ENCODE results near the gene MAPT. TPM values are rescaled to one million over a fixed set of nuclear protein-coding genes. Genes with fewer than 3 reads are reported as not detected.

Gene MAPT
- total RNA-seq, 1 donor from 2014 or later: 0.18 TPM

DNA sequence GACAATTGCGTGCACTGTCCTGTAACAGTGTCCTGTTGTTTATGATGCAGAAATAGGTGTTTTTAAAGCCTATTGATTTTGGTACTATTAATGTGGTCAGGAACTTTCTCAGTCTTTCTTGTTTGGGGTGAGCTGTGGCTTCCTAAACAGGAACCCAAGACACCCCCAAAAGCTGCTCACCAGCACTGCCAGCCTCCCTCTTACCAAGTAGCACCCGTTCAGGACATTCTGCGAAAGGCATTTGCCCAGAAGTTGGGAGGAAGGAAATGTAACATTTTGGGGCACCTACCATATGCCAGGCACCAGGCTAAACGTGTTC, 83.1 kb downstream of the MAPT start:
- peaks cover 31% of the 10 kb centered on the region for H3K4me1 Mint-ChIP-seq
- H3K36me3 Mint-ChIP-seq (ENCODE audit: low read depth): no peaks in the 10 kb centered on the region
- DNase-seq: no peak
- ChIA-PET CTCF (no interaction called here), POLR2A (interaction anchor here (0.6 kb wide), 1 partner anchor 190 kb away, joined by 3 read pairs; no protein-coding TSS in a partner anchor)
- TF ChIP-seq, protein P1, sequence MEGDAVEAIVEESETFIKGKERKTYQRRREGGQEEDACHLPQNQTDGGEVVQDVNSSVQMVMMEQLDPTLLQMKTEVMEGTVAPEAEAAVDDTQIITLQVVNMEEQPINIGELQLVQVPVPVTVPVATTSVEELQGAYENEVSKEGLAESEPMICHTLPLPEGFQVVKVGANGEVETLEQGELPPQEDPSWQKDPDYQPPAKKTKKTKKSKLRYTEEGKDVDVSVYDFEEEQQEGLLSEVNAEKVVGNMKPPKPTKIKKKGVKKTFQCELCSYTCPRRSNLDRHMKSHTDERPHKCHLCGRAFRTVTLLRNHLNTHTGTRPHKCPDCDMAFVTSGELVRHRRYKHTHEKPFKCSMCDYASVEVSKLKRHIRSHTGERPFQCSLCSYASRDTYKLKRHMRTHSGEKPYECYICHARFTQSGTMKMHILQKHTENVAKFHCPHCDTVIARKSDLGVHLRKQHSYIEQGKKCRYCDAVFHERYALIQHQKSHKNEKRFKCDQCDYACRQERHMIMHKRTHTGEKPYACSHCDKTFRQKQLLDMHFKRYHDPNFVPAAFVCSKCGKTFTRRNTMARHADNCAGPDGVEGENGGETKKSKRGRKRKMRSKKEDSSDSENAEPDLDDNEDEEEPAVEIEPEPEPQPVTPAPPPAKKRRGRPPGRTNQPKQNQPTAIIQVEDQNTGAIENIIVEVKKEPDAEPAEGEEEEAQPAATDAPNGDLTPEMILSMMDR (IDR thresholded peaks at IDR 0.05): no peak
- intact Hi-C loops (cut with micrococcal nuclease): no loop called here
- H3K27ac Mint-ChIP-seq: peak overlapping the region; percentile 18
- no peak overlapping the region for H3K4me3 Mint-ChIP-seq
- no peaks in the 10 kb centered on the region for H3K27me3 Mint-ChIP-seq
- no peaks in the 10 kb centered on the region for H3K9me3 Mint-ChIP-seq
- ATAC-seq (ENCODE audit: low read depth): no peak

DNA sequence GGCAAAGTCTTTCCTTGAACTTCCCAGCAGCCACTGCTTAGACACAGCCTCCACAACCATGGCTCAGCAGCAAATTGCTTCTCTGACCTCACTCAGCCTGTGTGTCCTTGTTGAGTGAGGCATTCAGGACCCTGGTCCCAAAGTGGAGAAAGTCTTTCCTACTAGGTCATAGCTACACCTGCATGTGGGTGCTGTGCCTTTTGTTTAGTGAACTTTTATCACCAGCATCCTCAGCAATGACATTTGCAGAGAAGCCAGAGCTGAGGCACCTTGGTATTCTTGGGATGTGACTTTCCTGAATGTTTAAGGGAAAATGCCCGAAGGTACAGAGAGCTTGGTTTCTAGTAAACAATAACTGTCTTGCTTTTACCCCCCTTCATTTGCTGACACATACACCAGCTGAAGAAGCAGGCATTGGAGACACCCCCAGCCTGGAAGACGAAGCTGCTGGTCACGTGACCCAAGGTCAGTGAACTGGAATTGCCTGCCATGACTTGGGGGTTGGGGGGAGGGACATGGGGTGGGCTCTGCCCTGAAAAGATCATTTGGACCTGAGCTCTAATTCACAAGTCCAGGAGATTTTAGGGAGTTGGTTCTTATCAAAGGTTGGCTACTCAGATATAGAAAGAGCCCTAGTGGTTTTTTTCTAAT, 83.7 kb downstream of the MAPT start:
- Mint-ChIP-seq H3K4me1 (peaks cover 31% of the 10 kb centered on the region), H3K27ac (no peak overlapping the region), H3K36me3 (ENCODE audit: low read depth) (no peaks in the 10 kb centered on the region), H3K4me3 (no peak overlapping the region), H3K27me3 (no peaks in the 10 kb centered on the region), H3K9me3 (no peaks in the 10 kb centered on the region)
- POLR2A ChIA-PET: interaction anchor here (0.6 kb wide), 1 partner anchor 189 kb away, joined by 3 read pairs; no protein-coding TSS in a partner anchor
- TF ChIP-seq, protein P1 (IDR thresholded peaks at IDR 0.05): no peak
- ATAC-seq (ENCODE audit: low read depth) (no peak), DNase-seq (no peak)
- CTCF ChIA-PET: no interaction called here
- intact Hi-C loops (cut with micrococcal nuclease): no loop called here

DNA sequence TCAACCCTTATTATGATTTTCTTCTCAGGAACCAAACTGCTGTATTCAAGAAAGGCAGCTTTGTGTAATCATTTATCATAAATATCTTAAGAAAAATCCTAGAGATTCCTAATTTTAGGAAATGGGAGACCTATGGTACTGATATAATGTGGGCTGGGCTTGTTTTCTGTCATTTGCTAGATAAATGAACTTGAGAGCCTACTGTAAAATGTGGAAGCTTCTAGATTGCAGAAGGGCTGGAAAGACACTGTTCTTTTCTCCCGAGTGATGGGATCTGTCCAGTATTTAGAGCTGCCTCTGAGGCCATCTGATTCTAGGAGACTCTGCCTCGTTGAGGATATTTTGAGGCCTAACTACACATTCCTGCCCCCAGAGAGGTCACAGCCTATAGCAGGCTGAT, 84.8 kb downstream of the MAPT start:
- peaks cover 24% of the 10 kb centered on the region for H3K4me1 Mint-ChIP-seq
- H3K4me3 Mint-ChIP-seq: no peak overlapping the region
- no peak for DNase-seq
- H3K36me3 Mint-ChIP-seq (ENCODE audit: low read depth): no peaks in the 10 kb centered on the region
- intact Hi-C loops (cut with micrococcal nuclease): no loop called here
- TF ChIP-seq, protein P1 (IDR thresholded peaks at IDR 0.05): no peak
- no peak for ATAC-seq (ENCODE audit: low read depth)
- H3K27me3 Mint-ChIP-seq: no peaks in the 10 kb centered on the region
- H3K9me3 Mint-ChIP-seq: no peaks in the 10 kb centered on the region
- H3K27ac Mint-ChIP-seq: no peak overlapping the region
- ChIA-PET CTCF (no interaction called here), POLR2A (no interaction called here)

DNA sequence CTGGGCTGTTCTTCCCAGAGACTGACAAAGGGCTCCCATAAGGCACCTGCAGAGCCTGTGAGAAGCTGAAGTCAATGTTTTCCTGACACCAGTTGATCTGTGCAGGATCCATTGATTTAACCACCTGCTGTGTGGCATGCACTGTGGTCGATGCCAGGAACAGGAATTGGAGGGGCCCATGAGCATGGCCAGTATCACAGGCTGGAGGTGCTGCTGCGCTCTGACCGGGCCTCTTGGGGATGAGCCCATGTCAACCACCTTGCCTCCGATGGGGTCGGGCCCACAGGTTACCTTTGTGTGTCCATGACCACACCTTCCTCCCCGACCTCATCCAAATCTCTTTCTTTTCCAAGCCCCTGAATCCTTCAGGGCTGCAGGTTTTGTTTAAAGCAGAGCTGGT, 86.5 kb downstream of the MAPT start:
- Mint-ChIP-seq H3K27me3 (no peaks in the 10 kb centered on the region), H3K27ac (no peak overlapping the region), H3K36me3 (ENCODE audit: low read depth) (no peaks in the 10 kb centered on the region), H3K4me3 (no peak overlapping the region), H3K9me3 (no peaks in the 10 kb centered on the region), H3K4me1 (peaks cover 7% of the 10 kb centered on the region)
- ATAC-seq (ENCODE audit: low read depth) (no peak), DNase-seq (no peak)
- ChIA-PET POLR2A (no interaction called here), CTCF (no interaction called here)
- TF ChIP-seq, protein P1 (IDR thresholded peaks at IDR 0.05): no peak
- intact Hi-C loops (cut with micrococcal nuclease): no loop called here

DNA sequence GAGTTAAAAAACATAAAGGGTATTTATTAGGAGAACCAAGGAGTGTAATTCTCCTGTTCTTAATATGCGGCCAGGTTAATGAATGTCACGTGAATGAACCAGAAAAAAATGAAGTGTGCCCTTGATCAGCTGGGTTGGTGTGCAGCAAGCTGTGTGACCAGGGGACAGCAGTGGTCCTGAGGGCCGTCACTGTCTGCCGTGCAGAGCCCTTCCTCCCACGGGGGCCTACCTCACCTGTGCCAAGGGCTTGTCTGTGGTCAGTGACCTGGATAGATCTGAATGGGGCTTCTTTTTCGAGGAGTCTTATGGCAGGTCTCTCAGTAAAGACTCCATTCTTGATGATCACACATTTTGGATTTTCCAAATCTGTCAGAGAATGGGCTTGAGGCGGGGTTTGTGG, 87.0 kb downstream of the MAPT start:
- ChIA-PET CTCF (no interaction called here), POLR2A (no interaction called here)
- Mint-ChIP-seq H3K36me3 (ENCODE audit: low read depth) (no peaks in the 10 kb centered on the region), H3K27ac (no peak overlapping the region), H3K27me3 (no peaks in the 10 kb centered on the region), H3K9me3 (no peaks in the 10 kb centered on the region), H3K4me3 (no peak overlapping the region), H3K4me1 (peaks cover 2% of the 10 kb centered on the region)
- TF ChIP-seq, protein P1 (IDR thresholded peaks at IDR 0.05): no peak
- no peak for ATAC-seq (ENCODE audit: low read depth)
- DNase-seq: no peak
- intact Hi-C loops (cut with micrococcal nuclease): no loop called here

All from activated B cell treated with CpG ODN at 0.5 μM for 24 hours (primary cell).